Fibroblast of lung (primary cell): ENCODE measurements around the gene ZNF135. TPM values are rescaled to one million over a fixed set of nuclear protein-coding genes. Genes with fewer than 3 reads are reported as not detected.

Experiments
- DNase-seq, 2 donors: peaks; one replicate each; pipeline versions ENCODE4 v3.0.0 to v3.0.0-alpha.2; 2010; ENCODE audit warnings: low read depth in 2 of 2
- H2AFZ ChIP-seq: 2 replicates; pipeline ENCODE4 v1.5.1; 2012; ENCODE audit warnings: low read length, control low read depth, inconsistent platforms
- H3K27ac ChIP-seq: 2 replicates; pipeline ENCODE4 v1.5.1; 2011; ENCODE audit warnings: low read length, control low read depth; ENCODE audit not compliant: insufficient read depth
- H3K27me3 ChIP-seq: 2 replicates; pipeline ENCODE4 v1.5.1; 2011; ENCODE audit warnings: mild to moderate bottlenecking, low read length; ENCODE audit not compliant: control insufficient read depth, insufficient read depth
- H3K36me3 ChIP-seq: 2 replicates; pipeline ENCODE4 v1.5.1; 2011; ENCODE audit warnings: low read length; ENCODE audit not compliant: control insufficient read depth, insufficient read depth
- H3K4me1 ChIP-seq: 2 replicates; pipeline ENCODE4 v1.5.1; 2011; ENCODE audit warnings: low read length; ENCODE audit not compliant: control insufficient read depth, insufficient read depth; ENCODE audit errors: extremely low read depth
- H3K4me2 ChIP-seq: 2 replicates; pipeline ENCODE4 v1.5.1; 2011; ENCODE audit warnings: low read length, control low read depth; ENCODE audit not compliant: insufficient read depth; ENCODE audit errors: extremely low read depth
- H3K4me3 ChIP-seq, 4 experiments: fragments of 200-600 bp in 1 of 4; sonication (generic) in 1 of 4; replicated peaks in 1 of 4; 2 replicates each; pipeline ENCODE4 v1.5.1; 2011 to 2016; ENCODE audit warnings: low read length in 4 of 4, low read depth in 3 of 4, mild to moderate bottlenecking in 3 of 4, control low read depth in 2 of 4, inconsistent platforms in 1 of 4, mixed read lengths in 1 of 4; ENCODE audit not compliant: insufficient read depth in 1 of 4; ENCODE audit errors: control extremely low read depth in 1 of 4
- H3K79me2 ChIP-seq: 2 replicates; pipeline ENCODE4 v1.5.1; 2012; ENCODE audit warnings: mild to moderate bottlenecking, low read length, inconsistent platforms; ENCODE audit not compliant: control insufficient read depth, insufficient read depth
- H3K9ac ChIP-seq: 2 replicates; pipeline ENCODE4 v1.5.1; 2011; ENCODE audit warnings: mild to moderate bottlenecking, low read length, control low read depth; ENCODE audit not compliant: insufficient read depth
- H3K9me3 ChIP-seq: 2 replicates; pipeline ENCODE4 v1.5.1; 2012; ENCODE audit warnings: low read depth, low read length; ENCODE audit not compliant: control insufficient read depth, insufficient read depth
- H4K20me1 ChIP-seq: 2 replicates; pipeline ENCODE4 v1.5.1; 2011; ENCODE audit warnings: low read length; ENCODE audit not compliant: control insufficient read depth, insufficient read depth; ENCODE audit errors: extremely low read depth
- EZH2 ChIP-seq: IDR thresholded peaks from 2 replicates; pipeline ENCODE4 v1.5.1; 2012; ENCODE audit warnings: low read length, control low read depth, mild to moderate bottlenecking; ENCODE audit errors: missing control alignments
- polyA plus RNA-seq, 2 donors: library from polyadenylated mRNA; depleted of rRNA in 1 of 2; stranded (reverse) in 1 of 2; unstranded in 1 of 2; fragments of >200 nt; gene quantifications; 2 replicates each; pipeline ENCODE4 v1.2.1, GENCODE V29; 2011 to 2012; ENCODE audit warnings: missing spikeins in 1 of 2
- total RNA-seq: library from RNA; depleted of rRNA; stranded (reverse); fragments of >200 nt; gene quantifications from 2 replicates; pipeline ENCODE4 v1.2.1, GENCODE V29; 2014
- TF ChIP-seq, protein P1 (sequence below), 2 donors: IDR thresholded peaks in 1 of 2; conservative IDR thresholded peaks in 1 of 2; 1 replicate in 1 of 2; 2 replicates in 1 of 2; pipeline ENCODE4 v1.5.1; 2011 to 2012; ENCODE audit warnings: low read length in 2 of 2, control low read depth in 1 of 2, inconsistent platforms in 1 of 2, low read depth in 1 of 2, mild to moderate bottlenecking in 1 of 2

Gene ZNF135
- total and polyA plus RNA-seq, 2 donors (not counting 1 experiment from before 2014, with no cell fraction given), result 5.6 to 11.2 TPM

DNA sequence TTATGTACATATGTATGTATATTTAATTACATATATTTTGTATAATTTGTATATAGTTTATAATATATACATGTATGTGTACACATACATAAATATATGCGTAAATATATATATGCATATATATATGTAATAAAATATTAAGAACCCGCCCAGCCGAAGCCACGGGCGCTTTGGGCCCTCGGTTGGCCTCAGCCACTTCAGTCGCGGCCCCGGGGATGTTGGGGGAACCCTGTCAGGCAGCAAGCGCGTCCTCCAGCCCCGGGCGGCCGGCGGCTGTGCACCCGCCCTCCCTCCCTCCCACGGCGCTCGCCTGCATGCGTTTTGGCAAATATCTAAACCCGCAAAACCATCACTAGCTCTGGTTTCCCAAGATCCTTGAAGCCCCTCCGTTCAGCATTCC is 48.6 kb upstream of the ZNF135 start:
- DNase-seq, result no peak
- Histone ChIP-seq H3K27ac (no peak overlapping the region), H3K9ac (no peak overlapping the region), H2AFZ (no peak overlapping the region), H3K4me1 (no peaks in the 10 kb centered on the region), H3K4me2 (no peak overlapping the region), H3K4me3 (no peak overlapping the region), H3K79me2 (no peaks in the 10 kb centered on the region), H3K36me3 (peaks cover 3% of the 10 kb centered on the region), H3K9me3 (peaks cover 2% of the 10 kb centered on the region), H3K27me3 (no peaks in the 10 kb centered on the region), H4K20me1 (no peaks in the 10 kb centered on the region)
- TF ChIP-seq, protein P1, sequence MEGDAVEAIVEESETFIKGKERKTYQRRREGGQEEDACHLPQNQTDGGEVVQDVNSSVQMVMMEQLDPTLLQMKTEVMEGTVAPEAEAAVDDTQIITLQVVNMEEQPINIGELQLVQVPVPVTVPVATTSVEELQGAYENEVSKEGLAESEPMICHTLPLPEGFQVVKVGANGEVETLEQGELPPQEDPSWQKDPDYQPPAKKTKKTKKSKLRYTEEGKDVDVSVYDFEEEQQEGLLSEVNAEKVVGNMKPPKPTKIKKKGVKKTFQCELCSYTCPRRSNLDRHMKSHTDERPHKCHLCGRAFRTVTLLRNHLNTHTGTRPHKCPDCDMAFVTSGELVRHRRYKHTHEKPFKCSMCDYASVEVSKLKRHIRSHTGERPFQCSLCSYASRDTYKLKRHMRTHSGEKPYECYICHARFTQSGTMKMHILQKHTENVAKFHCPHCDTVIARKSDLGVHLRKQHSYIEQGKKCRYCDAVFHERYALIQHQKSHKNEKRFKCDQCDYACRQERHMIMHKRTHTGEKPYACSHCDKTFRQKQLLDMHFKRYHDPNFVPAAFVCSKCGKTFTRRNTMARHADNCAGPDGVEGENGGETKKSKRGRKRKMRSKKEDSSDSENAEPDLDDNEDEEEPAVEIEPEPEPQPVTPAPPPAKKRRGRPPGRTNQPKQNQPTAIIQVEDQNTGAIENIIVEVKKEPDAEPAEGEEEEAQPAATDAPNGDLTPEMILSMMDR (conservative IDR thresholded peaks at IDR 0.05 in 1 of 2, IDR thresholded peaks at IDR 0.05 in 1 of 2; ENCODE audit: low read depth in 1 of 2, low read length in 2 of 2), result no peak
- no peak for TF ChIP-seq EZH2

DNA sequence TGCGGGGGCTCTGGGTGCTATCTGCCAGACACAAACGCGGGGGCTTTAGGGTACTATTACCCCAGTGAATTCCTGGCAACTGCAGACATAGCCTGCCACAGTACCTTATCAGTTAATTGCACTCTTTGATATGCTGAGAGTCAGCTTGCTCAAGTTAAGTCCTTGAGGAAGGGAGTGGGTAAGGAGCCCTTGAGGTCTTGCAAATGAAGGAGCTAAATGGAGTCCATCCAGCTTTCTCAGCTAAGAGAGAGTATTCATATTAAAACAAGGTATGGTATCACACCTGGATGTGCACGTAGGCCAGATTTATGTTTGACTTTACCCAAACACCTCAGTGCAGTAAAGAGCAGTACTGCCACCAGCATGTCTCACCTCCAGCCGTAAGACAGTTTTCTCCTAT is 44.9 kb upstream of the ZNF135 start:
- no peak for DNase-seq
- Histone ChIP-seq H3K79me2 (no peaks in the 10 kb centered on the region), H3K9me3 (no peaks in the 10 kb centered on the region), H2AFZ (no peak overlapping the region), H4K20me1 (no peaks in the 10 kb centered on the region), H3K9ac (no peak overlapping the region), H3K36me3 (no peaks in the 10 kb centered on the region), H3K4me3 (no peak overlapping the region), H3K27me3 (no peaks in the 10 kb centered on the region), H3K4me2 (no peak overlapping the region), H3K27ac (no peak overlapping the region), H3K4me1 (no peaks in the 10 kb centered on the region)
- TF ChIP-seq, protein P1 (conservative IDR thresholded peaks at IDR 0.05 in 1 of 2, IDR thresholded peaks at IDR 0.05 in 1 of 2; ENCODE audit: low read depth in 1 of 2, low read length in 2 of 2), result no peak
- no peak for TF ChIP-seq EZH2

DNA sequence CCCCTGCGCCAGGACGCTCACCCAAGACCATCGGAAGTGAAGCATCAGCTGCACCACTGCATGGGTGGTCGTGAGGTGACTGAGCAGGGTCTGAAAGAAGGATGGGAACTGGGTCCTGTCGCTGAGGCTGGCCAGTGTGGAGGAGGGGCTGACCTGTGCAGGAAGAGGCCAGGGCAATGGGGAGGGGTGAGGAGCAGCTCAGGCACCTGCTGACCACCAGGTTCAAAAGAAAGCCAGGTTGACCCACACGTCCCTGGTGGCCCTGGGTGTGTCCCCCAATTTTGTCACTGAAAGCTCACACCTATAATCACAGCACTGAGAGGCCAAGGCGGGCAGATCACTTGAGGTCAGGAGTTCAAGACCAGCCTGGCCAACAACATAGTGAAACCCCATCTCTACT is 39.0 kb upstream of the ZNF135 start:
- no peaks in the 10 kb centered on the region for H3K36me3 ChIP-seq
- H3K79me2 ChIP-seq, result no peaks in the 10 kb centered on the region
- H3K4me1 ChIP-seq, result no peaks in the 10 kb centered on the region
- no peak overlapping the region for H3K27ac ChIP-seq
- no peak overlapping the region for H3K4me2 ChIP-seq
- no peaks in the 10 kb centered on the region for H3K9me3 ChIP-seq
- no peak overlapping the region for H3K9ac ChIP-seq
- no peak for TF ChIP-seq EZH2
- TF ChIP-seq, protein P1 (conservative IDR thresholded peaks at IDR 0.05 in 1 of 2, IDR thresholded peaks at IDR 0.05 in 1 of 2; ENCODE audit: low read depth in 1 of 2, low read length in 2 of 2), result no peak
- no peak overlapping the region for H2AFZ ChIP-seq
- DNase-seq, result no peak
- H4K20me1 ChIP-seq, result no peaks in the 10 kb centered on the region
- H3K27me3 ChIP-seq, result no peaks in the 10 kb centered on the region
- H3K4me3 ChIP-seq, result no peak overlapping the region
